ENCODE data around the gene CNIH2. TPM values are rescaled to one million over a fixed set of nuclear protein-coding genes. Genes with fewer than 3 reads are reported as not detected.
"Not testable (repeated sequence)": the region's sequence is repeated elsewhere in the genome, so short reads cannot be mapped to it uniquely, and the experiment has no call there.

CNIH2 gene
- total RNA-seq, 1 donor from 2014 or later, result not detected

GRCh38 chr11:66253081-66253480, 24.9 kb upstream of the CNIH2 start:
- DNase-seq; ATAC-seq; intact Hi-C loops (cut with micrococcal nuclease): not testable (repeated sequence)

- intact Hi-C loops (cut with micrococcal nuclease), result no loop called here
- DNase-seq (no peak), ATAC-seq (no peak)
Observed at GRCh38 chr11:66258473-66258893, 19.5 kb upstream of the CNIH2 start.

GRCh38 chr11:66259225-66259624, 18.8 kb upstream of the CNIH2 start:
- ATAC-seq, result no peak
- intact Hi-C loops (cut with micrococcal nuclease), result no loop called here
- no peak for DNase-seq

GRCh38 chr11:66259956-66260355, 18.0 kb upstream of the CNIH2 start:
- DNase-seq, result no peak
- no peak for ATAC-seq
- intact Hi-C loops (cut with micrococcal nuclease), result no loop called here

- DNase-seq (no peak), ATAC-seq (no peak)
- intact Hi-C loops (cut with micrococcal nuclease), result no loop called here
Observed at GRCh38 chr11:66261578-66261977, 16.4 kb upstream of the CNIH2 start.

- intact Hi-C loops (cut with micrococcal nuclease), result no loop called here
- ATAC-seq, result no peak
- DNase-seq, result no peak
Observed at GRCh38 chr11:66262191-66262590, 15.8 kb upstream of the CNIH2 start.

- intact Hi-C loops (cut with micrococcal nuclease), result no loop called here
- no peak for DNase-seq
Observed at GRCh38 chr11:66262696-66263095, 15.3 kb upstream of the CNIH2 start.

GRCh38 chr11:66263231-66263630, 14.7 kb upstream of the CNIH2 start:
- intact Hi-C loops (cut with micrococcal nuclease), result no loop called here
- DNase-seq, result no peak
- ATAC-seq, result no peak

More at GRCh38 chr11:66262696-66263095, 15.3 kb upstream of the CNIH2 start:
- ATAC-seq, result no peak

- ATAC-seq (no peak), DNase-seq (no peak)
- intact Hi-C loops (cut with micrococcal nuclease), result no loop called here
Observed at GRCh38 chr11:66263785-66264184, 14.2 kb upstream of the CNIH2 start.

GRCh38 chr11:66264383-66264782, 13.6 kb upstream of the CNIH2 start:
- no peak for DNase-seq
- ATAC-seq, result no peak

GRCh38 chr11:66264914-66265313, 13.1 kb upstream of the CNIH2 start:
- ATAC-seq (no peak), DNase-seq (no peak)
- intact Hi-C loops (cut with micrococcal nuclease), result no loop called here

More at GRCh38 chr11:66264383-66264782, 13.6 kb upstream of the CNIH2 start:
- intact Hi-C loops (cut with micrococcal nuclease), result no loop called here

- DNase-seq (no peak), ATAC-seq (no peak)
- intact Hi-C loops (cut with micrococcal nuclease), result no loop called here
Observed at GRCh38 chr11:66265531-66266377, 12.2 kb upstream of the CNIH2 start.

GRCh38 chr11:66266378-66267038, 11.5 kb upstream of the CNIH2 start:
- ATAC-seq, result no peak
- DNase-seq, result peak; percentile 44
- intact Hi-C loops (cut with micrococcal nuclease), result no loop called here

GRCh38 chr11:66267039-66267378, 11.0 kb upstream of the CNIH2 start:
- intact Hi-C loops (cut with micrococcal nuclease), result no loop called here

GRCh38 chr11:66267379-66268243, 10.4 kb upstream of the CNIH2 start:
- intact Hi-C loops (cut with micrococcal nuclease), result no loop called here
- ATAC-seq, result peak; percentile 86

More at GRCh38 chr11:66267039-66267378, 11.0 kb upstream of the CNIH2 start:
- DNase-seq (no peak), ATAC-seq (peak; percentile 1)

GRCh38 chr11:66268244-66268951, 9.6 kb upstream of the CNIH2 start, which contains the start of gene RAB1B:
TSS of gene RAB1B (plus strand) at chr11:66268639. CDS start at chr11:66268680, 41 bp downstream.
- DNase-seq, result peak; percentile 100
- ATAC-seq, result peak; percentile 86
- intact Hi-C loops (cut with micrococcal nuclease), result no loop called here

More at GRCh38 chr11:66267379-66268243, 10.4 kb upstream of the CNIH2 start:
- peak; percentile 95 for DNase-seq

- ATAC-seq (no peak), DNase-seq (peak; percentile 51)
- intact Hi-C loops (cut with micrococcal nuclease), result no loop called here
Observed at GRCh38 chr11:66268952-66269905, 8.7 kb upstream of the CNIH2 start.

GRCh38 chr11:66271816-66272215, 6.2 kb upstream of the CNIH2 start:
- ATAC-seq (no peak), DNase-seq (no peak)
- intact Hi-C loops (cut with micrococcal nuclease), result no loop called here
